Activated CD4-positive, alpha-beta T cell treated with anti-CD3 and anti-CD28 coated beads, Interleukin-2, amount 50 U/mL, for 24 hours (primary cell): ENCODE measurements around the gene HELZ.
"Not testable (repeated sequence)": the region's sequence is repeated elsewhere in the genome, so short reads cannot be mapped to it uniquely, and the experiment has no call there.

Source experiments
- DNase-seq, 2 donors: peaks; one replicate each; pipeline ENCODE4 v3.0.0-alpha.2; 2020; ENCODE audit warnings: low read depth in 1 of 2, low spot score in 1 of 2

The HELZ gene

DNA sequence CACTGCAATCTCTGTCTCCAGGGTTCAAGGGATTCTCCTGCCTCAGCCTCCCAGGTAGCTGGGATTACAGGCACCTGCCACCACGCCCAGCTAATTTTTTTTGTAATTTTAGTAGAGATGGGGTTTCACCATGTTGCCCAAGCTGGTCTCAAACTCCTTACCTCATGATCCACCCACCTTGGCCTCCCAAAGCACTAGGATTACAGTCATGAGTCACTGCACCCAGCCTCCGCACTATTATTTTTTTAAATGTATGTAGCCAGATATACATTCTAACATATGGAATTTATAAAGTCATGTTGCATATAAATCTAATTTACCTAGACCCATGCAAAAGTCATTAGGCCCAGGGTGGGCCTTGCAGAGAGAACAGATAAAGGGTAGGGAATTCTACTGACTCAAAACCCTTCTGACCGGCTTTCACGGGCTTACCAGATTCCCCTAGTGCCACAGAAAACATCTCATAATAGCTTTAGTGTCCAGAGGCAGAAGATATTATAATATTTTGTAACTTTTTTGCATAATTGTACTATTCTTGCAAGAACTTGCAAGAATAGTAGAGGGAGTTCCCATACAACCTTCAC lies 20.5 kb upstream of the HELZ start:
- DNase-seq: no peak

DNA sequence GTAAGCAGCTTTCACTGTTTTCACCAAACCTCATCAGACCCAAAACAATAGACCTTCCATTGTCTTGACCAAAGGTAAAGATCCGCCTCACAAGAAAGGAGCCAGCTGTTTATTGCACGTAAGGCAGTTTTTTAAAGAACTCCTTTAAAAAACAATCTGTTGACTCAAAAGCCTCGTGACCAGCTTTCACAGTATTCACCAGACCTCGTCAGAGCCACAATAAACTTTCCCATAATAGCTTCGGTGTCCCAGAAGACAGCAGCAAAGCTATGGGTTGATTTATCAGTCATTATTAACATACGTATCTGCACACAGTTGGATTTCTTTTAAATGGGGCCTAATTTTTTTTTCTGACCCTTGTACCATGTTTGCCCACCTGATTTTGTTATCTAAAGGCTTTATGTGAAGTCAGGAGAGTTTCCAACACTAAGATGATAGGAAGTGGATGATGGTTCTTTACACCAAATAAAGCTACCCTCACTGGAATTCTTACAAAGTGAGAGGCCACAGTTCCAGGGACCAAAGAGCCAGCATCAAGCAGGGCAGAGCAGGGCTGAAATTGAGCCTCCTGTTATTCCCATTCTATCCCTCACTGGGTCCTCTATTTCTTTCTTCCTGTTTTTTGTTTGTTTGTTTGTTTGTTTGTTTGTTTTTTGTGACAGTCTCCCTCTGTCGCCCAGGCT lies 17.6 kb upstream of the HELZ start:
- no peak for DNase-seq

DNA sequence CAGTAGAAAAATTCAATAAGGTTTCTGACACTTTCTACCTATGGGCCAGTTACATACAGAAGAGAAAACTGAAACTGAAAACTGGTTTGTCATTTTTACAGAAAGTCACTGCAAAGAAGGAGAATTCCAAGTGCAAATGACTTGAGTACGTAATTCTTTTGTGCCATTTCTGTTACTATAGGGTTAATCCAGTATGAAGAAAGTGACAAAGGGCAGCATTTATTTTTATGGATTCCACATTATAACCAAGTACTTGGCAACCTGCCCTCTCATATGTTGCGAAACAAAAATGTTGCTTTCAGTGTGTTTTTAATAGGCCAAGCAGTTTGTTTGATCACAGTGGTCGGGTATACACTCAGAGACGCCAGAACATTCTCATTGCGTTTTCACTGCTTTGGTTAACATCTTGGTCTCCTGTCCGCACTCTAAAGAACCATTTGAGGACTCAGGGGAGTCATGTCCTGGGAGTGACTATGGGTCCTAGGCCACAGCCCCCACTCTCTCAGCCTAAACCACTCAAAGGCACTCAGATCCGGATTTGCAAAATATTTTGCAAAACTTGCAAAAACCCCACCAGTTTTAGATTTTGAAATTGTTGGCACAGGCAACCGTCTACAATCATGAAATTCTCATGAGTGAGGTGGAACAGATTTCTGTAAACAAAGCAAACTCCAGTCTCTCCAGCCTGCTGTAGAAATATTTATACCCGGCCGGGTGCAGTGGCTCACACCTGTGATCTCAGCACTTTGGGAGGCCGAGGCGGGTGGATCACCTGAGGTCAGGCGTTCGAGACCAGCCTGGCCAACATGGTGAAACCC lies 15.4 kb upstream of the HELZ start:
- no peak for DNase-seq

DNA sequence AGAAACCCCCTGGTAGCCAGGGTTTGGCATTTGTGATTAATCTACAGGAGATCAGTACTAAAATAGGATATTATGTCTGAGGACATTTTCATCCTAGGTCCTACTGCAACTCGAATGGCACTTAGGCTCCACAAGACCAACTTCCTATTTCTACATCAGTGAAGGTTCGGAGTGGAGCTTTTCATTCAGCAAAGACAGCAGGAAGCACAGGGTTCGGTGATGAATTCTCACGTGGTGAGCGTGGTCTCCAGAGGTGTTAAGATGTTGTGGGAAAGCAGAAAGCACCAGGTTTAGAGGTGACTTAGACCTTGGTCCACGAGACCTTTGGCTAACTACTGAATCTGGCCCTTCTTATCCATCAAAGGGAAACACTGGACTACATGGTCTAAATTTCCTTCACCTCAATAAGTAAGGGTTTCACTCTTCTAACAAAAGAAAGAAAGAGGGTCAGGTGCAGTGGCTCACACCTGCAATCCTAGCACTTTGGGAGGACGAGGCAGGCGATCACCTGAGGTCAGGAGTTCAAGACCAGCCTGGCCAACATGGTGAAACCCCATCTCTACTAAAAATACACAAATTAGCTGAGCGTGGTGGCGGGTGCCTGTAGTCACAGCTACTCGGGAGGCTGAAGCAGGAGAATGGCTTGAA lies 13.9 kb upstream of the HELZ start:
- no peak for DNase-seq

DNA sequence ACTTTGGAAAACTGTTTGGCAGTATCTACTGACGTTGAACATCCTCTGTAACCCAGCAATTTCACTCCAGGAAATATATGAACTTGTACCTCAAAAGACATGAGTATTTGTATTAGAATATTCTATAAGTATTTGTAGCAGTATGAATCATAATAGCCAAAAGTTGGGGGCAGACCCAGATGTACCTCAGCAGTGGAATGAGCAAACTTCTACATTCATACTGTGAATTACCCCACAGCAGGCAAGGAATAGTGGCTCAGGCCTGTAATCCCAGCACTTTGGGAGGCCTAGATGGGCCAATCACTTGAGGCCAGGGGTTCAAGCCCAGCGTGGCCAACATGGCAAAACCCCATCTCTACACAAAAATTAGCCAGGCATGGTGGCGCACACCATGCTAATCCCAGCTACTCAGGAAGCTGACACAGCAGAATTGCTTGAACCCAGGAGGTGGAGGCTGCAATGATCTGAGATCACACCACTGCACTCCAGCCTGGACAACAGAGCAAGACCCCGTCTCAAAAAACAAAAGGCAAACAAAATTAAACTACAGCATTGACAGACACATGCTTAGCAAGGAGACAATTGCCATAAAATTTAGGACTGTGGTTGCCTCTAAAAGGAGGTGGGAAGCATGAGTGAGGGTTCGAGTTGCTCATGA lies 11.2 kb upstream of the HELZ start:
- no peak for DNase-seq

DNA sequence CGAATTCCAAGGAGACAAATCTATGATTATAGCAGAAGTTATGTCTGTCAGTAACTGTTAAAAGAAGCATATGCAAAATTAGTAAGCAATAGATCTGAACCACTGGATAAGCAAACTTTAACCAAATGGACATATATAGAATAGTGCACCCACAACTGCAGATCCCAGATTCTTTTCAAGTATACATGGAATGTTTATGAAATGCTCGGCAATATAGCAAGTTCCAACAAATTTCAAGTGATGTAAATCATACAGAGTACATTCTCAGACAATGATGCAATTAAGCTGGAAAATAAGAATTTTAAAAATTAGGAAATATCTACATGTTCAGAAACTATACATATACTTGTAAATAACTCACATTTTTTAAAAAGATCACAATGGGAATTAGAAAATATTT lies 8.4 kb upstream of the HELZ start:
- no peak for DNase-seq

DNA sequence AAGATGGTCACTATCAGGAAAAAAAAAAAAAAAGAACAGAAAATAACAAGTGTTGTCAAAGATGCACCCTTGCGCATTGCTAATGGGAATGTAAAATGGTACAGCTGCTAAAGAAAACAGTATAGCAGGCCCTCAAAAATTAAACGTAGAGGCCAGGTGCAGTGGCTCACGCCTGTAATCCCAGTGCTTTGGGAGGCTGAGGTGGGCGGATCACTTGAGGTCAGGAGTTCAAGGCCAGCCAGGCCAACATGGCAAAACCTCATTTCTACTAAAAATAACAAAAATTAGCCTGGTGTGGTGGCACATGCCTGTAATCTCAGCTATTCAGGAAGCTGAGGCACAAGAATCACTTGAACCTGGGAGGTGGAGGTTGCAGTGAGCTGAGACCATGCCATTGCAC lies 6.6 kb upstream of the HELZ start:
- not testable (repeated sequence) for DNase-seq

DNA sequence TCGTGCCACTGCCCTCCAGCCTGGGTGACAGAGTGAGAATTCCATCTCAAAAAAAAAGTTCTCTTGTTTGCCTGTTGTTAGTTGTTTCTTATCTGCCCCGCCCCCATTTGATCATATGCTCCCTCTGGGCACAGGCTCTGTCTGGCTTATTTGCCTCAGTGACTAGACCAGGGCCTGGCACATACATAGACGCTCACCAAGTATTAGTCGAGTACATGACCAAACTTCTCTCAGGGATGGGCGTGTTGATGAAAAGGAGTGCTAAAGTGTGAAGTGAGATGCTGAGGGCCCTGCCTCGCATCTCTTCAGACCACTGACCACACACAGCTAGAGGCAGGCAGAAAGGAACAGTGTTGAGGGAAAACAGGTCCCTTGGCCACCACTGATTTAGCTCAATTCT lies 3.3 kb upstream of the HELZ start:
- no peak for DNase-seq

DNA sequence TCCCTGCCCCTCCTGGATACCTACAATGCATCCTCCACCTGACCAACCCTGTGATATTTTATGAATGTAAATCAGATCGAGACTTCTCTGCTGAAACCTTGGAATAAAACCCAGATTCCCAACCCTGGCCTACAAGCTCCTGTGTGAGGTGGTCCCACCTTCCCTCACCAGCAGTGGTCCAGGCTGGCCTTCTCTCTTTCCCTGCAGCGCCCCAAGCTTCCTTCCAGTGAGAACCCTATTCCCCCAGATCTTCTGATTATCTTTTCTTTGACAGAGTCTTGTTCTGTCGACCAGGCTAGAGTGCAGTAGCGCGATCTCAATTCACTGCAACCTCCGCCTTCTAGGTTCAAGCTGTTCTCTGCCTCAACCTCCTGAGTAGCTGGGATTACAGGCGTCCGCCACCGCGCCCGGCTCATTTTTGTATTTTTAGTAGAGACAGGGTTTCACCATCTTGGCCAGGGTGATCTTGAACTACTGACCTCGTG lies 2.5 kb upstream of the HELZ start:
- no peak for DNase-seq

DNA sequence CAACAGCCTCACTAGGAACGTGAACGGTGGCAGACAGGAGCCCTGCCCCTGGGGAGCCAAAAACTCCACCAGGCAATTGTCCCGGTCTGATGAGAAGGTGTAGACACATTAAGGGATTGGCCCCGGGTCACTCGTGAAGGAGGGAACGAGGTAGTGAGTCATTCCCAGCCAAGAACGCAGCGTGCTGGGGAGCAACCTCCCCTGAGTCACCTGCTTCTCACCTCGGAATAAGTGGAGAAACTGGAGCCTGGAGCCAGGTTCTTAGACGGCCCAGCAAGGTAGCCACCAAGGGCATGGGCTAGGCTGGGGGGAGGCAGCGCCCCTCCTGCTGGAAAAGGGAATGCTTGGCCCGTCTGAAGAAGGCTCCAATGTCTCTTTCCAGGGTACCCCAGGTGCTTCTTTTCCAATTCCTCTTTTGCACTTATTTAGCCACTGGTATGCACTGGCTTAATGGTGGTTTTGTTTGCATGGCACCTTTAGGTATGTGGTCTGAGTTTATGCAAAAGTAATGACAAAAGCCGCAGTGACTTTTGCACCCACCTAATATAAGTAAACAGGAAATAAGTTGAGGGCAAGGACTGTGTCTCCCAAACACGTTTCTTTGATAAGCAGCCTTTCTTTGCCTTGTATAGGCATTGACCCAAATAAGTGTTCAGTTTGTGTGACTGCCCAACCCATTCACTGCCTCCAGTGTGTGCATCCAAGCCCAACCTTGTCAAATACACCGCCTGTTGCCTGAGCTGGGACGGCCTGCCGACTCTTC lies 1.8 kb upstream of the HELZ start:
- no peak for DNase-seq

DNA sequence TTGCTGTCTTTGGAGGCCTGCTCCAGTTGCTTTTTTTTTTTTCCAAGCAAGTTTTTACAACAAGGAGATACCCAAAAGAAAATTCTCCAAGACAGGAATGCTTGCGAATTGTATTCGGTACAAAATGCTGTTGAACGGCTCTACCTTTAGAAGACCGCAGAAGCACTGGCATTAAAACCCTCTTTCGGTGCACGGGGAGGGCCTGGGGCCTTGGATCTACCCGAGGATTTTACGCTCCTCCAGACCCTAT lies 1.3 kb upstream of the HELZ start:
- DNase-seq: no peak

DNA sequence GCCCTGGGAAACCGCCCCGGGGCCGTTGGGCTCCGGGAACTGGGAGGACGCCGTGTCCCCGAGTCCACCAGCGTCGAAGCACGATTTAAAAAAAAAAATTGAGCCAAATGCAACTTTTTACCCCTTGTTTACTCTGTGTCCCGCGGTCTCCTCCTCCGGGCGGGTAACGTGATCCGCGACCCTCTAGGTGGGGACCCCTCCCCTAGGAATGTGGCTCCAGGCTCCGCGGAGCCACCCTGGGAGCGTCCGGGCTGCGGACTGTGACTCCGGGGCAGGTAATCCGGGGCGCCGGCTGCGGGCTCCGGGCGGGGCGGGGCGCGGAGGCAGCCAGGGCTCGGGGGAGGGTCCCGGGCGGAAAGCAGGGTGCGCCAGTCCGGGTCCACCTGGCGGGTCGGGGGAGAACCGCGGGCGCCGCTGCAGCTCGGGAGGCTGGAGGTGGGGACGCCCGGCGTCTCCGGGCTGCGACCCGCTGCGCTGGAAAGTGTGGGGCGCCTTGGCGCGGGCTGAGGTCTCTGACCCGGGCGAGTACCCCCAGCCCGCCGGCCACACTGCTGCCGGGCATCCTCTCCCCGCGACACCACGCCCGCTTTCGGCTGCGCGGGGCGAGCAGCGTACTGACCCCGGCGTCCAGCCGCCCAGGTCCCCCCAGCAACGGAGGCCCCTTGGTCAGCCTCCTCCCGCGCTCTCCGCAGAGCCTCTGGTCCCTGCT lies 852 bp upstream of the HELZ start:
- peak in 1 of 2 donors; percentile 12 for DNase-seq

DNA sequence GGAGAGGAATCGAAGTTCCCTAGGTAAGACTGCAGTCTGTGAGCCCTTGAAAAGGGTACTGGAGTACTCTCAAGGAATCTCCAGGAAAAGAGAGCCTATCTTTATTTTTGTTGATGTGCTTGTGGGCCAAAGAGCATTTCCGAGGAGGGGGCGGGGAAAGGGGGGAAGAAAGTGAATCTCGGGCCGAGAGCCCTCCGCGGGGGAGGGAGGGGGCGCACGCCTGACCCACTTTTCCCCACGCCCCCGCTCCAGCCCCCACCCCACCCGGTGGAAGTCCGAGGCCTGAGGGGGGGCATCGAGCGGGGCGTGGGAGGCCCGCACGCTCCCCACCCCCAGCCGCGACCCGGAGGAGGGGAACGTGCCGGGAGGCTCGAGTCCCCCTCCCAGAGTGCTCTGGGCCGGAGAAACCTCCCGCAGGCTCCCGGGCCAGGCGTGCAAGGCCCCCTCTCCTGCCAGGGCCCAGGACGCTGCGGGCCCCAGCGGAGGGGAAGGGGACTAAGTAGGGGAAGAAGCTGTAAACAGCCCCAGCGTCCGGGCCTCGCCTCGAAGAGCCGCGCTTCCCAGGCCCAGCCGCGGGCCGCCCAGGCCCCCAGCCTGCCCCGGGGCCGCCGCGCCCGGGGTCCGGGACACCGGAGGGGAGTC lies 444 bp downstream of the HELZ start:
- no peak for DNase-seq

DNA sequence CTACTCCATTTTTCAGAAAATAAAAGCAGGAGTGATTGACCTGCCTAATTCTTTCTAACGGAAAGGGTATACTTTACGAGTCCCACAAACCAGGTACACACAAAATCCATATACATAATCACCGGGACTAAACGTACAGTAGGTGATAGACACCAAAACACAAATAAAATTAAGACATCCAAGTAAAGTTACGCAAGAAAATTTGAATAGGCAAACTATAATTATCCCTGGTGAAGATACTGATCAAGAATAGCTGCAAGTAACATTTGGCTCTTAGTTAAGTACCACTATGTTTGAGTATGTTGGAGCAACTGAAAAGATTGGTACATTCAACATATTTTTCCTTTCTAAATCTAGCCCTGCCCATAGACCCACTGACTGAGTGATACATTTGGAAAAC lies 1.7 kb downstream of the HELZ start:
- DNase-seq: no peak

DNA sequence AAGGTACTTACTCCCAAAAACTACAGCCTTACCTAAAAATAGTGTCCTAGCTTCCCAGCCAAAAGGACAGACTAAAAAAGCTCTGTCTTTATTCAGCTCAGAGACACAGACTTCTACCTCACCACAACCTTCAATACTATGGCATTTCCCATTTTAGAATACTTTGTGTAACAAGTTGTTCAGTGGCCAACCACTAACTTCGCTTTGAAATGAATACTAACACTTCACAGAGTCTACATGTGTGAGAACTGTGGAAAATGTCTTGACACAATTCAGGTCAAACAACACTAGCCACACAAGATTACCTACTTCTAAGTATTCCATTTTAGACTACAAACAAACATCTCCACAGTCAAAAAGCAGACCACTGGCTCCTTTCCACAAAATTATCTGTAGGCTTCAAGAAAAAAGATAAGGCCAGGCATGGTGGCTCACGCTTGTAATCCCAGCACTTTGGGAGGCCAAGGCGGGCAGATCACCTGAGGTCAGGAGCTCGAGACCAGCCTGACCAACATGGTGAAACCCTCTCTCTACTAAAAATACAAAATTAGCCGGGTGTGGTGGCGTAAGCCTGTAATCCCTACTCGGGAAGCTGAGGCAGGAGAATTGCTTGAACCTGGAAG lies 3.2 kb downstream of the HELZ start:
- DNase-seq: no peak

DNA sequence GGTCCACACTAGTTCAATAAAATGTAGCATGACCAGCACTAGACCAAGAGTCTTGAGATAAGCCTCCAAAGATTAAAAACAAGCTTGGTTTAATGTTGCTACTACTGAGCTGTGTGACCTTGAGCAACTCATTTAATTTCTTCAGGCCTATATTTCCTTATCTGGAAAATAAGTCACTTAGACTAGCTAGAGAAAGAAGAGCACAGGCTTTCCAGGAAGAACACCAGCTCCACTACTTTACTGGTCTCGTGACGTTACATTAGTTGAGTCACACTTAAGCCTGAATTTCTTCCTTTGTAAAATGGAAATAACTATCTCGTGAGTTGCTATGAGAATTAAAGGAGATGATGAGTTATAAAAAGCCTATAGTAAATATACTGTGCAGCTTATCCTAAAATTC lies 5.4 kb downstream of the HELZ start:
- no peak for DNase-seq

DNA sequence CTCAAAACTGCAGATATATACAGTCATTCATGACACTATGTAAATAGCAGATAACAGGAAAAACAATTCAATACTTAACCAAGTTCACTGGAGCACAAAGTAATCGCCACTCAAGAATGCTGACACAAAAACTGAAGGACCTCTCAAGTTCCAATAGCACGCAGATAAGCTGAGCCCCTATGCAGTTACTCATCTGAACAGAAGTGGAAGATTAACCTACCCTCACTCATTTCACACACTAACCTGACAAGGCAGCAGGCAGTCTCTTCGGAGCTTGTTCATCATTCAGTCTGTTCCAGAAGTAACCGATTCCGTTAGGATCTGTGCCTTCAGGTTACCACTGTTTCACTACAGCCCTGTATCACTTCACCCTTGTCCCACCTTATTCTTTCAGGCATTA lies 6.0 kb downstream of the HELZ start:
- DNase-seq: no peak

DNA sequence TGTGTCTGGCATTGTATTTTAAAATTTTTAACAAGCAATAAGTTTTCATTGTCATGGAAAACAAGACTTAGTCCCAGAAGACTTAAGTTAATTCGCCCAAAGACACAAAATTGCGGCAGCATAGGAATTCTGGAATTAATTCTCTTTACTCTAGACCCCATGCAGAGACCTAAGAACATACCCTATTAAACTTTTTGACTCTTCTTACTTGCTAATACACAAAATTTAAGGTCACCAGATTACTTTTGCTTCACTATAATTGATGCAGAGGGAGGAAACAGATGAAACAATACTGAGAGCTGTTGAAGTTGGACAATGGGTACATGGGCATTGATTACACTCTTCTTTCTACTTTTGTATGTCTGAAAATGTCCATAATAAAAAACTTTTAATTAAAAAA lies 12.6 kb downstream of the HELZ start:
- DNase-seq: no peak
